A549 (cell line): ENCODE measurements around the gene GHITM. TPM values are rescaled to one million over a fixed set of nuclear protein-coding genes. Genes with fewer than 3 reads are reported as not detected.

Experiments used
- ATAC-seq, 2 experiments: fragments of 200-7000 bp in 1 of 2; fragments of >200 bp in 1 of 2; cut with Nextera tagmentation in 1 of 2; cut with Tn5 transposase in 1 of 2; 3 replicates each; pipeline versions ENCODE4 v1.8.0 to v1.9.1; 2018 to 2020; ENCODE audit warnings: mild to moderate bottlenecking in 1 of 2, moderate library complexity in 1 of 2
- CTCF ChIA-PET: fragments of 300-600 bp; sonication (Branson Sonifier 250); formaldehyde crosslinking; extraction: SDS; loops from one replicate; lab custom pipeline; 2021; ENCODE audit warnings: antibody characterized with exemption, inconsistent platforms; lab: Yijun Ruan, JAX
- POLR2A ChIA-PET: fragments of 350-600 bp; formaldehyde crosslinking; extraction: SDS; loops from one replicate; lab custom pipeline; 2021; ENCODE audit warnings: antibody characterized with exemption, inconsistent platforms; lab: Yijun Ruan, JAX
- DNase-seq, 2 experiments: peaks; one replicate each; pipeline versions ENCODE4 v3.0.0 to v3.0.0-alpha.2; 2011 to 2016; ENCODE audit warnings: low read depth in 1 of 2, low spot score in 1 of 2
- FAIRE-seq: peaks from 2 replicates; lab custom pipeline; 2011; peaks lifted over from hg19 to GRCh38; lab: Jason Lieb, UNC
- H3K27ac ChIP-seq, 2 experiments: fragments of >200 bp; sonication (Bioruptor Twin); formaldehyde crosslinking; 3 replicates each; pipeline ENCODE4 v1.5.1; 2016 to 2017
- H3K4me1 ChIP-seq: fragments of >200 bp; sonication (Bioruptor Twin); formaldehyde crosslinking; 3 replicates; pipeline ENCODE4 v1.6.1; 2016
- H3K4me2 ChIP-seq: fragments of >200 bp; sonication (Bioruptor Twin); formaldehyde crosslinking; 3 replicates; pipeline ENCODE4 v1.6.1; 2016
- H3K4me3 ChIP-seq: fragments of >200 bp; sonication (Bioruptor Twin); formaldehyde crosslinking; 3 replicates; pipeline ENCODE4 v1.5.1; 2016
- H3K9me3 ChIP-seq: fragments of >200 bp; sonication (Bioruptor Twin); formaldehyde crosslinking; 3 replicates; pipeline ENCODE4 v1.6.1; 2016
- BHLHE40 ChIP-seq: IDR thresholded peaks from 2 replicates; pipeline ENCODE4 v1.6.1; 2012; ENCODE audit warnings: low read depth, low read length, inconsistent platforms
- CBX2 ChIP-seq: fragments of 200-600 bp; sonication (generic); IDR thresholded peaks from 2 replicates; pipeline ENCODE4 v1.6.1; 2016; ENCODE audit warnings: low read depth, mild to moderate bottlenecking, borderline replicate concordance
- CHD2 ChIP-seq: fragments of 150-350 bp; IDR thresholded peaks from 2 replicates; pipeline ENCODE4 v1.6.1; 2014; ENCODE audit warnings: low read length; ENCODE audit not compliant: partially characterized antibody
- CHD4 ChIP-seq: fragments of 200-600 bp; sonication (generic); IDR thresholded peaks from 2 replicates; pipeline ENCODE4 v1.6.1; 2016; ENCODE audit warnings: antibody characterized with exemption, mild to moderate bottlenecking, borderline replicate concordance
- EHMT2 ChIP-seq: fragments of 200-600 bp; sonication (generic); IDR thresholded peaks from 2 replicates; pipeline ENCODE4 v1.6.1; 2016; ENCODE audit warnings: antibody characterized with exemption, low read depth, mild to moderate bottlenecking, moderate library complexity
- ESRRA ChIP-seq: fragments of 150-350 bp; IDR thresholded peaks from 2 replicates; pipeline ENCODE4 v1.6.1; 2014; ENCODE audit warnings: mild to moderate bottlenecking, low read length, borderline replicate concordance
- FOXS1 ChIP-seq: fragments of 250-450 bp; sonication (Bioruptor Pico); IDR thresholded peaks from 2 replicates; pipeline ENCODE4 v1.5.0; 2020; ENCODE audit warnings: mild to moderate bottlenecking, moderate library complexity
- HDAC2 ChIP-seq: fragments of 200-600 bp; sonication (generic); IDR thresholded peaks from 2 replicates; pipeline ENCODE4 v1.6.1; 2016
- HEYL ChIP-seq: fragments of 250-450 bp; sonication (Bioruptor Pico); IDR thresholded peaks from 2 replicates; pipeline ENCODE4 v1.8.0; 2021; ENCODE audit warnings: mild to moderate bottlenecking, moderate library complexity
- HOXB5 ChIP-seq: fragments of 250-450 bp; sonication (Bioruptor Pico); IDR thresholded peaks from 2 replicates; pipeline ENCODE4 v1.5.0; 2020; ENCODE audit warnings: mild to moderate bottlenecking, moderate library complexity
- JUNB ChIP-seq: fragments of >200 bp; sonication (Bioruptor Twin); formaldehyde crosslinking; IDR thresholded peaks from 2 replicates; pipeline ENCODE4 v1.6.1; 2016
- KDM1A ChIP-seq: fragments of 200-600 bp; sonication (generic); IDR thresholded peaks from 2 replicates; pipeline ENCODE4 v1.6.1; 2016; ENCODE audit warnings: low read depth, mild to moderate bottlenecking
- KDM5A ChIP-seq: fragments of 200-600 bp; sonication (generic); IDR thresholded peaks from 2 replicates; pipeline ENCODE4 v1.6.1; 2016; ENCODE audit warnings: antibody characterized with exemption, mild to moderate bottlenecking
- MAFK ChIP-seq: fragments of 450-650 bp; IDR thresholded peaks from 2 replicates; pipeline ENCODE4 v1.6.1; 2014; ENCODE audit not compliant: partially characterized antibody
- MAZ ChIP-seq: fragments of 150-350 bp; IDR thresholded peaks from 2 replicates; pipeline ENCODE4 v1.6.1; 2014; ENCODE audit warnings: antibody characterized with exemption, low read depth, low read length, borderline replicate concordance
- MYC ChIP-seq: IDR thresholded peaks from 2 replicates; pipeline ENCODE4 v1.6.1; 2012; ENCODE audit warnings: mild to moderate bottlenecking, inconsistent platforms, low read length, improper control_type of control experiment, borderline replicate concordance
- NPAS2 ChIP-seq: fragments of 250-450 bp; sonication (Bioruptor Pico); IDR thresholded peaks from 2 replicates; pipeline ENCODE4 v1.8.0; 2022; ENCODE audit warnings: mild to moderate bottlenecking, moderate library complexity, borderline replicate concordance
- NR3C1 ChIP-seq: fragments of >200 bp; sonication (Bioruptor Twin); formaldehyde crosslinking; IDR thresholded peaks from 3 replicates; pipeline ENCODE4 v1.6.1; 2017
- PHF8 ChIP-seq: fragments of 200-600 bp; sonication (generic); IDR thresholded peaks from 2 replicates; pipeline ENCODE4 v1.6.1; 2016; ENCODE audit warnings: low read depth, mild to moderate bottlenecking, antibody characterized with exemption, moderate library complexity, borderline replicate concordance
- RAD21 ChIP-seq, 2 experiments: fragments of >200 bp in 1 of 2; sonication (Bioruptor Twin) in 1 of 2; formaldehyde crosslinking in 1 of 2; IDR thresholded peaks in 1 of 2; conservative IDR thresholded peaks in 1 of 2; 2 replicates in 1 of 2; 3 replicates in 1 of 2; pipeline ENCODE4 v1.6.1; 2012 to 2018; ENCODE audit warnings: inconsistent platforms in 1 of 2
- RCOR1 ChIP-seq: fragments of 150-350 bp; IDR thresholded peaks from 2 replicates; pipeline ENCODE4 v1.6.1; 2014; ENCODE audit warnings: antibody characterized with exemption, low read length, low read depth
- RFX5 ChIP-seq: fragments of 450-650 bp; IDR thresholded peaks from 2 replicates; pipeline ENCODE4 v1.7.1; 2014; ENCODE audit warnings: antibody characterized with exemption, mild to moderate bottlenecking, moderate library complexity
- SMC3 ChIP-seq: fragments of >200 bp; sonication (Bioruptor Twin); formaldehyde crosslinking; IDR thresholded peaks from 3 replicates; pipeline ENCODE4 v1.6.1; 2018; ENCODE audit warnings: inconsistent platforms
- SREBF2 ChIP-seq: fragments of 450-650 bp; IDR thresholded peaks from 2 replicates; pipeline ENCODE4 v1.6.1; 2014; ENCODE audit warnings: mild to moderate bottlenecking, moderate library complexity
- ZC3H11A ChIP-seq: fragments of 450-650 bp; IDR thresholded peaks from 2 replicates; pipeline ENCODE4 v1.6.1; 2014; ENCODE audit warnings: antibody characterized with exemption, mild to moderate bottlenecking
- WGBS: methylation state at CpG from one replicate; pipeline ENCODE4 v1.1.6; 2017; ENCODE audit errors: missing lambda C conversion rate; 5-methylcytosine and 5-hydroxymethylcytosine counted together
- polyA plus RNA-seq, 4 experiments: library from polyadenylated mRNA; depleted of rRNA in 3 of 4; stranded (reverse); fragments of >200 nt; fragmentation: RNase III in 1 of 4; extraction: RNeasy Plus Mini Kit Qiagen cat#74134 plus additional on column Dnase treatment in 1 of 4; gene quantifications; 2 replicates in 3 of 4; 3 replicates in 1 of 4; pipeline ENCODE4 v1.2.3, GENCODE V29; 2011 to 2017
- TF ChIP-seq, protein P1 (sequence below): IDR thresholded peaks from 2 replicates; pipeline ENCODE4 v1.6.1; 2012; ENCODE audit warnings: low read depth, borderline replicate concordance
- TF ChIP-seq, protein P2 (sequence below): IDR thresholded peaks from 2 replicates; pipeline ENCODE4 v1.6.1; 2012
- TF ChIP-seq, protein P3 (sequence below): fragments of >200 bp; sonication (Bioruptor Twin); formaldehyde crosslinking; IDR thresholded peaks from 2 replicates; pipeline ENCODE4 v1.6.1; 2016
- TF ChIP-seq, protein P4 (sequence below): fragments of 450-650 bp; IDR thresholded peaks from 2 replicates; pipeline ENCODE4 v1.6.1; 2014; ENCODE audit warnings: antibody characterized with exemption
- TF ChIP-seq, protein P5 (sequence below): fragments of >200 bp; sonication (Bioruptor Twin); formaldehyde crosslinking; IDR thresholded peaks from 3 replicates; pipeline ENCODE4 v1.5.1; 2016
- TF ChIP-seq, protein P6 (sequence below): fragments of 250-450 bp; sonication (Bioruptor Pico); IDR thresholded peaks from 2 replicates; pipeline ENCODE4 v1.5.0; 2020; ENCODE audit warnings: low read depth, mild to moderate bottlenecking, moderate library complexity

Gene GHITM
- polyA plus RNA-seq, 2 of the 4 experiments (the other 2 are of a cell fraction): 220 to 360 TPM

DNA sequence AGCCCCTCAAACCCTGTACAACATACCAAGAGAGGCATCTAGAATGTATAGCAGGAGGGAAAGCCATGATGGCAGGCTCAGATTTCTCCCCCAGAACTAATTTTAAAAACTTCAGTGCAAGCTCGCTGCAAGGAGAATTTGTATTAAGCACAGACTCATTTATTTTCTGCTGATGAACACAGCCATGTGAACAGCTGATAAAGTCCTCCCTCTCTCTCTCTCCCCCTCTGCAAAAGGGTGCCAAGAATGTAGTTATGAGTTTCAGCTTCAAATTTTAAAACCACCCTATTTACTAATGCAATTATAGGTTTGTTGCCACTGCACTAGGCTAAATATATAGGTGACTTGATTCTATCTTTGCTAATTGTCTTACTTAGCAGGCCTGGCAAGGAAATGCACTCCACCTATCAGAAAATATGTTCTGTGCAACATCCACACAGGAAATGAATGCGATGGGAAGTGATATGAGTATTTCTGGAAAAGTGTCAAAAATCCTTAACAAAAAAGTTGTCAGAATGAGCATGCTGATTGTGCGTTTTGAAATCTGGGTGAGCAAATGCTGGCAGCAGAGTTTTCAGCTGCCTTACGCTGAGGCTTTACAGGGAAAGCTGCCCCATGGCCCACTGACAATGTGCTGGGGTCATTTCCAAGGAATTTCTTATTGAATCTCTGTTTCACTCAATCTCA, 43.4 kb upstream of the GHITM start:
- FAIRE-seq (no peak), ATAC-seq (no peak), DNase-seq (no peak)
- no peaks in the 10 kb centered on the region for H3K9me3 ChIP-seq
- TF ChIP-seq EHMT2 (no peak), KDM1A (no peak), ZC3H11A (no peak), CHD4 (no peak), HOXB5 (CRISPR knock-in tag) (no peak), RCOR1 (no peak), FOXS1 (CRISPR knock-in tag) (no peak), SMC3 (no peak), PHF8 (no peak), NR3C1 (no peak), JUNB (no peak), MYC (no peak), HDAC2 (no peak)
- TF ChIP-seq, protein P1, sequence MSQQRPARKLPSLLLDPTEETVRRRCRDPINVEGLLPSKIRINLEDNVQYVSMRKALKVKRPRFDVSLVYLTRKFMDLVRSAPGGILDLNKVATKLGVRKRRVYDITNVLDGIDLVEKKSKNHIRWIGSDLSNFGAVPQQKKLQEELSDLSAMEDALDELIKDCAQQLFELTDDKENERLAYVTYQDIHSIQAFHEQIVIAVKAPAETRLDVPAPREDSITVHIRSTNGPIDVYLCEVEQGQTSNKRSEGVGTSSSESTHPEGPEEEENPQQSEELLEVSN: no peak
- TF ChIP-seq, protein P2, sequence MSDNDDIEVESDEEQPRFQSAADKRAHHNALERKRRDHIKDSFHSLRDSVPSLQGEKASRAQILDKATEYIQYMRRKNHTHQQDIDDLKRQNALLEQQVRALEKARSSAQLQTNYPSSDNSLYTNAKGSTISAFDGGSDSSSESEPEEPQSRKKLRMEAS: no peak
- TF ChIP-seq, protein P3, sequence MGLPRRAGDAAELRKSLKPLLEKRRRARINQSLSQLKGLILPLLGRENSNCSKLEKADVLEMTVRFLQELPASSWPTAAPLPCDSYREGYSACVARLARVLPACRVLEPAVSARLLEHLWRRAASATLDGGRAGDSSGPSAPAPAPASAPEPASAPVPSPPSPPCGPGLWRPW: no peak
- TF ChIP-seq, protein P4, sequence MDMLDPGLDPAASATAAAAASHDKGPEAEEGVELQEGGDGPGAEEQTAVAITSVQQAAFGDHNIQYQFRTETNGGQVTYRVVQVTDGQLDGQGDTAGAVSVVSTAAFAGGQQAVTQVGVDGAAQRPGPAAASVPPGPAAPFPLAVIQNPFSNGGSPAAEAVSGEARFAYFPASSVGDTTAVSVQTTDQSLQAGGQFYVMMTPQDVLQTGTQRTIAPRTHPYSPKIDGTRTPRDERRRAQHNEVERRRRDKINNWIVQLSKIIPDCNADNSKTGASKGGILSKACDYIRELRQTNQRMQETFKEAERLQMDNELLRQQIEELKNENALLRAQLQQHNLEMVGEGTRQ: no peak
- TF ChIP-seq, protein P5, sequence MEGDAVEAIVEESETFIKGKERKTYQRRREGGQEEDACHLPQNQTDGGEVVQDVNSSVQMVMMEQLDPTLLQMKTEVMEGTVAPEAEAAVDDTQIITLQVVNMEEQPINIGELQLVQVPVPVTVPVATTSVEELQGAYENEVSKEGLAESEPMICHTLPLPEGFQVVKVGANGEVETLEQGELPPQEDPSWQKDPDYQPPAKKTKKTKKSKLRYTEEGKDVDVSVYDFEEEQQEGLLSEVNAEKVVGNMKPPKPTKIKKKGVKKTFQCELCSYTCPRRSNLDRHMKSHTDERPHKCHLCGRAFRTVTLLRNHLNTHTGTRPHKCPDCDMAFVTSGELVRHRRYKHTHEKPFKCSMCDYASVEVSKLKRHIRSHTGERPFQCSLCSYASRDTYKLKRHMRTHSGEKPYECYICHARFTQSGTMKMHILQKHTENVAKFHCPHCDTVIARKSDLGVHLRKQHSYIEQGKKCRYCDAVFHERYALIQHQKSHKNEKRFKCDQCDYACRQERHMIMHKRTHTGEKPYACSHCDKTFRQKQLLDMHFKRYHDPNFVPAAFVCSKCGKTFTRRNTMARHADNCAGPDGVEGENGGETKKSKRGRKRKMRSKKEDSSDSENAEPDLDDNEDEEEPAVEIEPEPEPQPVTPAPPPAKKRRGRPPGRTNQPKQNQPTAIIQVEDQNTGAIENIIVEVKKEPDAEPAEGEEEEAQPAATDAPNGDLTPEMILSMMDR: no peak
- TF ChIP-seq, protein P6, sequence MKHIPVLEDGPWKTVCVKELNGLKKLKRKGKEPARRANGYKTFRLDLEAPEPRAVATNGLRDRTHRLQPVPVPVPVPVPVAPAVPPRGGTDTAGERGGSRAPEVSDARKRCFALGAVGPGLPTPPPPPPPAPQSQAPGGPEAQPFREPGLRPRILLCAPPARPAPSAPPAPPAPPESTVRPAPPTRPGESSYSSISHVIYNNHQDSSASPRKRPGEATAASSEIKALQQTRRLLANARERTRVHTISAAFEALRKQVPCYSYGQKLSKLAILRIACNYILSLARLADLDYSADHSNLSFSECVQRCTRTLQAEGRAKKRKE: no peak
- no peak overlapping the region for H3K4me3 ChIP-seq
- WGBS: 19% methylated on average over 4 of the region's 4 CpGs
- ChIA-PET POLR2A (no interaction called here), CTCF (interaction anchor here (1.7 to 2.5 kb wide), 2 partner anchors 11 to 12 kb away, joined by 4 to 8 read pairs; no protein-coding TSS in a partner anchor)
- H3K27ac ChIP-seq: no peak overlapping the region
- no peaks in the 10 kb centered on the region for H3K4me1 ChIP-seq
- H3K4me2 ChIP-seq: no peak overlapping the region

DNA sequence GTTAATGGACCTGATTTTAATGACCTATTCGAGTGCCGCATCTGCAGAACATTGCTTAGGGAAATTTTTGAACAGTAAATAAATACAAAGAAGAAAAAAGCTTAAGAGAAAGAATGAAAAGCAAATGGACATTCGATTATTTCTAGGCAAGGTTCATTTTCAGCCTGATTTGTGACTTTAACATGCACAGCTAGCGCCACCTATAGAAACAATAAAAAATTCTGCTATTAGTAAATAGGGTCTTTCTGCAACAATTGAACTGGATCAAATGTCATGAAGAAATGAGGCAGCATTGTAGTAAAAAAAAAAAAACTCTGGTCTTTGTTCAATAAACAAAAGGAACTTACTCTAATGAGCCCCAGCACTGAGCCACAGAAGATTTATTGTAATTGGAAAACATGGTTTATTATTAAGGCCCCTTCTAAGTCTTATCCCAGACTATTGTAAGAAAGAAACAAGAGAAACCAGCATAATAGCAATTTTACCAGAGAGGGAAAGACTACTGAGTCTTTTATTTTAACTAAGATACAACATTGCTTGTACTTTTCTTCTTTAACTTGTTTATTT, 41.4 kb upstream of the GHITM start:
- no peak for FAIRE-seq
- POLR2A ChIA-PET: no interaction called here
- 5% methylated on average over 4 of the region's 4 CpGs for WGBS
- TF ChIP-seq BHLHE40: no peak
- TF ChIP-seq RAD21 (conservative IDR thresholded peaks at IDR 0.05 in 1 of 2, IDR thresholded peaks at IDR 0.05 in 1 of 2): peak; percentile 57 to 62; a peak in 4 of 5 replicates
- TF ChIP-seq CHD2: no peak
- TF ChIP-seq CBX2: no peak
- no peak for TF ChIP-seq HEYL
- TF ChIP-seq RFX5: no peak
- no peak for TF ChIP-seq SREBF2
- TF ChIP-seq MAZ: no peak
- TF ChIP-seq, protein P5: peak; percentile 62
- no peak for TF ChIP-seq ZC3H11A
- 0 out of 3 replicates have a peak, but pooled peaks have one; percentile 11 for TF ChIP-seq SMC3
- no peak for TF ChIP-seq MAFK
- no peak for TF ChIP-seq JUNB
- no peak for TF ChIP-seq KDM5A
- no peak for TF ChIP-seq ESRRA
- no peak for TF ChIP-seq NPAS2

More for the DNA sequence above, 41.4 kb upstream of the GHITM start:
- CTCF ChIA-PET: interaction anchor here (1.0 to 2.5 kb wide), 3 partner anchors 9 to 18 kb away, joined by 3 to 8 read pairs (median 4); no protein-coding TSS in a partner anchor
- Histone ChIP-seq H3K4me1 (no peaks in the 10 kb centered on the region), H3K4me3 (no peak overlapping the region), H3K9me3 (no peaks in the 10 kb centered on the region), H3K4me2 (no peak overlapping the region), H3K27ac (no peak overlapping the region)
- peak in 1 of 2 experiments; percentile 8 for DNase-seq
- ATAC-seq: no peak
